Measurements from ENCODE around the gene SYTL2. TPM values are rescaled to one million over a fixed set of nuclear protein-coding genes. Genes with fewer than 3 reads are reported as not detected.
"Not testable (repeated sequence)": the region's sequence is repeated elsewhere in the genome, so short reads cannot be mapped to it uniquely, and the experiment has no call there.

Gene SYTL2
- total RNA-seq, 5 donors from 2014 or later (not counting 1 experiment from before 2014, with no cell fraction given): 19.8 to 85.4 (median 31.3) TPM

GRCh38 chr11:85787168-85787567 is 23.8 kb downstream of the SYTL2 start:
- ChIA-PET POLR2A (interaction anchor here in 1 of 2 donors (0.7 kb wide), 1 partner anchor 20 kb away, joined by 10 read pairs; no protein-coding TSS in a partner anchor), CTCF (no interaction called here)
- H3K27ac ChIP-seq (ENCODE audit: low read length): no peak overlapping the region
- H3K27me3 ChIP-seq (replicated peaks in 1 of 2; ENCODE audit: control insufficient read depth in 2 of 2, extremely low read depth in 1 of 2, insufficient read depth in 2 of 2, low read length in 1 of 2): no peaks in the 10 kb centered on the region
- no CpG with 5 or more reads among the region's 1 CpG for WGBS (ENCODE audit: insufficient coverage)
- H3K9me3 ChIP-seq: no peaks in the 10 kb centered on the region
- peaks cover 3 to 5% of the 10 kb centered on the region in 2 experiments for H3K4me1 ChIP-seq (ENCODE audit: control insufficient read depth in 1 of 2, extremely low read depth in 1 of 2, insufficient read depth in 2 of 2, low read length in 2 of 2)
- DNase-seq (no peak), ATAC-seq (replicated peaks in 1 of 4) (no peak)
- no peak overlapping the region for H3K4me3 ChIP-seq (ENCODE audit: control insufficient read depth in 1 of 2, extremely low read depth in 1 of 2, low read length in 1 of 2)
- H3K9me3 Mint-ChIP-seq: peaks cover 4 to 6% (median 5%) of the 10 kb centered on the region in 3 donors
- H3K4me3 Mint-ChIP-seq: no peak overlapping the region
- H3K27ac Mint-ChIP-seq: no peak overlapping the region
- H3K27me3 Mint-ChIP-seq: no peaks in the 10 kb centered on the region
- H3K4me1 Mint-ChIP-seq: peaks cover 34 to 48% (median 36%) of the 10 kb centered on the region in 3 donors
- no peaks in the 10 kb centered on the region for H3K36me3 ChIP-seq (ENCODE audit: control insufficient read depth in 2 of 2, extremely low read depth in 1 of 2, insufficient read depth in 1 of 2, low read length in 1 of 2)
- peaks cover 24% of the 10 kb centered on the region for H3K36me3 Mint-ChIP-seq

- ChIA-PET CTCF (interaction anchor here in 1 of 2 donors (0.7 kb wide), 1 partner anchor 30 kb away, joined by 3 read pairs; no protein-coding TSS in a partner anchor), POLR2A (interaction anchor here (0.6 to 0.7 kb wide), 2 partner anchors 13 to 96 kb away, joined by 3 to 4 read pairs; no protein-coding TSS in a partner anchor)
- peaks cover 3 to 15% of the 10 kb centered on the region in 2 experiments for H3K4me1 ChIP-seq (ENCODE audit: control insufficient read depth in 1 of 2, extremely low read depth in 1 of 2, insufficient read depth in 2 of 2, low read length in 2 of 2)
- H3K9me3 ChIP-seq: no peaks in the 10 kb centered on the region
- Mint-ChIP-seq H3K27me3 (no peaks in the 10 kb centered on the region), H3K9me3 (peaks cover 4 to 6% (median 5%) of the 10 kb centered on the region in 3 donors), H3K4me1 (peaks cover 52 to 64% (median 54%) of the 10 kb centered on the region in 3 donors), H3K4me3 (no peak overlapping the region), H3K36me3 (peaks cover 18% of the 10 kb centered on the region), H3K27ac (no peak overlapping the region)
- DNase-seq (no peak), ATAC-seq (replicated peaks in 1 of 4) (no peak)
- no peak overlapping the region for H3K27ac ChIP-seq (ENCODE audit: low read length)
- H3K4me3 ChIP-seq (ENCODE audit: control insufficient read depth in 1 of 2, extremely low read depth in 1 of 2, low read length in 1 of 2): no peak overlapping the region
- WGBS (ENCODE audit: insufficient coverage): no CpG with 5 or more reads among the region's 6 CpGs
- H3K27me3 ChIP-seq (replicated peaks in 1 of 2; ENCODE audit: control insufficient read depth in 2 of 2, extremely low read depth in 1 of 2, insufficient read depth in 2 of 2, low read length in 1 of 2): no peaks in the 10 kb centered on the region
- no peaks in the 10 kb centered on the region for H3K36me3 ChIP-seq (ENCODE audit: control insufficient read depth in 2 of 2, extremely low read depth in 1 of 2, insufficient read depth in 1 of 2, low read length in 1 of 2)
Measured at GRCh38 chr11:85784480-85785265, 26.3 kb downstream of the SYTL2 start.

DNA sequence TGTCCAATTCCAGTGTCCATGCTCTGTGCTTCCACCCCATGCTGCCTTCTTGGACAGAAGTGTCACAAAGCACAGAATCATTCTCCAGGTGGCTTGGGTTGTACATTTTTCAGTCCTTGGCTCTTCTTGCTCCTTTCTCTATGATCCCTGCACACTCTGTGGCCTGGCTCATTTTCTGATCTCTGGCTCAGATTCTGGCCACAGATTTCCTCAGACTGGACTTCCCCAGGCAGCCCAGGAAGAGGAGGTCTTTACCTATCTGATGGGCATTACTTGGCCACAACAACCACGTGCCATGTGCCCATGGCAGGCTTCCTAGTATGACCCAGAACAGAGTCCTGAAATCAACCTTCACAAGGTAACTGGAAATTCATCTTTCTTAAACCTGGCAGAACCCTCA is 27.2 kb downstream of the SYTL2 start:
- H3K27me3 ChIP-seq (replicated peaks in 1 of 2; ENCODE audit: control insufficient read depth in 2 of 2, extremely low read depth in 1 of 2, insufficient read depth in 2 of 2, low read length in 1 of 2): no peaks in the 10 kb centered on the region
- H3K27me3 Mint-ChIP-seq: no peaks in the 10 kb centered on the region
- peaks cover 51 to 62% (median 56%) of the 10 kb centered on the region in 3 donors for H3K4me1 Mint-ChIP-seq
- ChIA-PET POLR2A (no interaction called here), CTCF (interaction anchor here in 1 of 2 donors (0.7 kb wide), 1 partner anchor 29 kb away, joined by 3 read pairs; no protein-coding TSS in a partner anchor)
- no peak overlapping the region for H3K4me3 Mint-ChIP-seq
- H3K36me3 Mint-ChIP-seq: peaks cover 18% of the 10 kb centered on the region
- ATAC-seq (replicated peaks in 1 of 4) (no peak), DNase-seq (no peak)
- peaks cover 4 to 6% (median 5%) of the 10 kb centered on the region in 3 donors for H3K9me3 Mint-ChIP-seq
- H3K27ac Mint-ChIP-seq: peak overlapping the region; percentile 22 to 50
- H3K36me3 ChIP-seq (ENCODE audit: control insufficient read depth in 2 of 2, extremely low read depth in 1 of 2, insufficient read depth in 1 of 2, low read length in 1 of 2): no peaks in the 10 kb centered on the region
- no peak overlapping the region for H3K4me3 ChIP-seq (ENCODE audit: control insufficient read depth in 1 of 2, extremely low read depth in 1 of 2, low read length in 1 of 2)
- H3K4me1 ChIP-seq (ENCODE audit: control insufficient read depth in 1 of 2, extremely low read depth in 1 of 2, insufficient read depth in 2 of 2, low read length in 2 of 2): peaks cover 3 to 15% of the 10 kb centered on the region in 2 experiments
- H3K9me3 ChIP-seq: no peaks in the 10 kb centered on the region
- 60% methylated on average over 1 of the region's 1 CpG for WGBS (ENCODE audit: insufficient coverage)
- no peak overlapping the region for H3K27ac ChIP-seq (ENCODE audit: low read length)

DNA sequence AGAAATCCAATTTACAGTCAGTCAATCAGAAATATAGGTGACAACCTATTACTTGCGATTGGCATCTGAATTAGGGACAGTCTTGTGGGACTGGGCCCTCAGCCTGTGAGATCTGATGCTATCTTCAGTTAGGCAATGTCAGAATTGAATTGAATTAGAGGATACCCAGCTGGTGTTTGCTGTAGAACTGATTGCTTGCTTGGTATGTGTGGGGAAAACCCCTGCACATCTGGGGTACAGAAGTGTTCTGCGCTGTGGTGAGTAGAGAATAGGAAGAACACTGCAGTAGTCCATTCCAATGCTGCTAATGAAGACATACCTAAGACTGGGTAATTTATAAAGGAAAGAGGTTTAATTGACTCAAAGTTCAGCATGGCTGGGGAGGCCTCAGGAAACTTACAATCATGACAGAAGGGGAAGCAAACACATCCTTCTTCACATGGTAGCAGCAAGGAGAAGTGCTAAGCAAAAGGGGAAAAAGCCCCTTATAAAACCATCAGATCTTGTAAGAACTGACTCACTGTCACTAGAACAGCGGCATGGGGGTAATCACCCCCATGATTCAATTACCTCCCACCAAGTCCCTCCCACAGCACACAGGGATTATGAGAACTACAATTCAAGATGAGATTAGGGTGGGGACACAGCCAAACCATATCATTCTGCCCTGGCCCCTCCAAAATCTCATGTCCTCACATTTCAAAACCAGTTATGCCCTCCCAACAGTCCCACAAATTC is 30.0 kb downstream of the SYTL2 start:
- not testable (repeated sequence) for H3K27me3 ChIP-seq (replicated peaks in 1 of 2; ENCODE audit: control insufficient read depth in 2 of 2, extremely low read depth in 1 of 2, insufficient read depth in 2 of 2, low read length in 1 of 2); H3K4me3 ChIP-seq (ENCODE audit: control insufficient read depth in 1 of 2, extremely low read depth in 1 of 2, low read length in 1 of 2); H3K27ac ChIP-seq (ENCODE audit: low read length); H3K27me3 Mint-ChIP-seq; H3K36me3 ChIP-seq (ENCODE audit: control insufficient read depth in 2 of 2, extremely low read depth in 1 of 2, insufficient read depth in 1 of 2, low read length in 1 of 2); H3K9me3 ChIP-seq; H3K9me3 Mint-ChIP-seq; H3K4me3 Mint-ChIP-seq
- Mint-ChIP-seq H3K27ac (peak overlapping the region; percentile 37 to 80), H3K4me1 (peaks cover 43 to 60% (median 45%) of the 10 kb centered on the region in 3 donors), H3K36me3 (peaks cover 12% of the 10 kb centered on the region)
- 92% methylated on average over 2 of the region's 3 CpGs for WGBS (ENCODE audit: insufficient coverage)
- ATAC-seq (replicated peaks in 1 of 4): peak in 2 of 4 experiments; percentile 50 to 70
- ChIA-PET POLR2A (interaction anchor here in 1 of 2 donors (0.6 kb wide), 1 partner anchor 26 kb away, joined by 3 read pairs; no protein-coding TSS in a partner anchor), CTCF (interaction anchor here in 1 of 2 donors (0.5 to 0.6 kb wide), 2 partner anchors 48 to 81 kb away, joined by 4 to 6 read pairs; no protein-coding TSS in a partner anchor)
- H3K4me1 ChIP-seq (ENCODE audit: control insufficient read depth in 1 of 2, extremely low read depth in 1 of 2, insufficient read depth in 2 of 2, low read length in 2 of 2): peaks cover 0 to 15% of the 10 kb centered on the region in 2 experiments
- DNase-seq: peak in 5 of 35 experiments; percentile 3 to 35 (median 14)

DNA sequence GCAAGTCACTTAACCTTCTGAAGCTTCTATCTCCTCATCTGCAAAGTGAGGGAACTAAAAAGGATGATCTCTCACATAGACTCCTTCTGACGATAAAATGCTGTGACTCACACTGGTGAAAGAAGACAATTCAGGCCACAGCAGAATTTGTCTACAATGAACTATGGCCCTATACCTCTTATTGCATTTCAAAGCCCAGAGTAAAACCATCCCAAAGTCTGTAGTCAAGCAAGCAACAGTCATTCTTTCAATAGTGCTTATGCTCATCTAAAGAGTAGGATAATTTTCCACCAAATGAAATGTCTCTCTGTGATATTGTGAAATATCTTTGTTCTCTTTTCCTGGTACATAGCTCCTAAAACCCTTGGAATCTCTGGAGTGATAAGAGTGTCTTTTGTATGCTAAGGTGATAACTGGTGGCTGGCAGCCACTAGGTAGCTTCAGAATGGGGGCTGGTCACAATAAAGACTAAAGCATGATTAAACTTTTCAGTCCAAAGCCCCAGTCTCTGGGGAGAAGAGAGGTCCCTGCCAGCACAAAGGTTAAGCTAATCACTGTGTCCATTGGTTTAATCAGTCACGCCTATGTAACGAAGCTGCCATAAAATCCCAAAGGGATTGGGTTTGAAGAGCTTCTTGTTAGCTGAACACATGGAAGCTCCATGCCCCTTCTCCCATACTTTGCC is 30.8 kb downstream of the SYTL2 start:
- H3K27ac ChIP-seq (ENCODE audit: low read length): no peak overlapping the region
- ChIA-PET POLR2A (interaction anchor here in 1 of 2 donors (0.6 kb wide), 1 partner anchor 25 kb away, joined by 3 read pairs; no protein-coding TSS in a partner anchor), CTCF (interaction anchor here in 1 of 2 donors (0.5 to 0.6 kb wide), 2 partner anchors 49 to 80 kb away, joined by 4 to 6 read pairs; no protein-coding TSS in a partner anchor)
- H3K36me3 ChIP-seq (ENCODE audit: control insufficient read depth in 2 of 2, extremely low read depth in 1 of 2, insufficient read depth in 1 of 2, low read length in 1 of 2): no peaks in the 10 kb centered on the region
- Mint-ChIP-seq H3K27me3 (no peaks in the 10 kb centered on the region), H3K4me1 (peaks cover 44 to 58% (median 45%) of the 10 kb centered on the region in 3 donors), H3K36me3 (peaks cover 17% of the 10 kb centered on the region), H3K4me3 (no peak overlapping the region), H3K27ac (no peak overlapping the region), H3K9me3 (peaks cover 4 to 7% (median 6%) of the 10 kb centered on the region in 3 donors)
- WGBS (ENCODE audit: insufficient coverage): 100% methylated on average over 1 of the region's 3 CpGs
- ATAC-seq (replicated peaks in 1 of 4) (no peak), DNase-seq (no peak)
- no peaks in the 10 kb centered on the region for H3K9me3 ChIP-seq
- H3K27me3 ChIP-seq (replicated peaks in 1 of 2; ENCODE audit: control insufficient read depth in 2 of 2, extremely low read depth in 1 of 2, insufficient read depth in 2 of 2, low read length in 1 of 2): no peaks in the 10 kb centered on the region
- H3K4me1 ChIP-seq (ENCODE audit: control insufficient read depth in 1 of 2, extremely low read depth in 1 of 2, insufficient read depth in 2 of 2, low read length in 2 of 2): peaks cover 0 to 14% of the 10 kb centered on the region in 2 experiments
- no peak overlapping the region for H3K4me3 ChIP-seq (ENCODE audit: control insufficient read depth in 1 of 2, extremely low read depth in 1 of 2, low read length in 1 of 2)

Data from T-cell (primary cell).